PC-9 (cell line): Measurements from ENCODE around the gene SALL4. TPM values are rescaled to one million over a fixed set of nuclear protein-coding genes. Genes with fewer than 3 reads are reported as not detected.
"Not testable (repeated sequence)": the region's sequence is repeated elsewhere in the genome, so short reads cannot be mapped to it uniquely, and the experiment has no call there.

Experiments used
- BruUV-seq: library from RNA; stranded (reverse); fragments of 400-500 nt; replicated peaks from 2 replicates; lab custom pipeline; 2021; lab: Mats Ljungman, UMichigan
- CTCF ChIA-PET: fragments of 300-600 bp; sonication (Branson Sonifier 250); formaldehyde crosslinking; loops from one replicate; lab custom pipeline; 2022; ENCODE audit warnings: antibody characterized with exemption; lab: Charles Lee
- POLR2A ChIA-PET: fragments of 300-600 bp; sonication (Branson Sonifier 250); formaldehyde crosslinking; loops from one replicate; lab custom pipeline; 2022; ENCODE audit warnings: antibody characterized with exemption; ENCODE audit not compliant: unreplicated experiment; lab: Charles Lee
- DNase-seq, 2 experiments: peaks; one replicate each; pipeline versions ENCODE4 v3.0.0 to v3.0.0-alpha.2; 2015 to 2022; ENCODE audit warnings: mixed read lengths in 1 of 2
- H2AFZ ChIP-seq: fragments of 200-600 bp; sonication (generic); 2 replicates; pipeline ENCODE4 v1.8.1; 2017; ENCODE audit warnings: antibody characterized with exemption
- H3F3A ChIP-seq: fragments of 200-600 bp; sonication (generic); 2 replicates; pipeline ENCODE4 v1.8.1; 2017; ENCODE audit warnings: antibody characterized with exemption, mild to moderate bottlenecking, low read depth; ENCODE audit not compliant: insufficient read depth
- H3K27ac ChIP-seq: fragments of 200-600 bp; sonication (generic); 2 replicates; pipeline ENCODE4 v1.6.1; 2016; ENCODE audit warnings: mixed run types
- H3K27me3 ChIP-seq: fragments of 200-600 bp; sonication (generic); 2 replicates; pipeline ENCODE4 v1.6.1; 2016; ENCODE audit warnings: low read depth, mixed run types; ENCODE audit not compliant: insufficient read depth
- H3K36me3 ChIP-seq: fragments of 200-600 bp; sonication (generic); 2 replicates; pipeline ENCODE4 v1.6.1; 2016; ENCODE audit warnings: low read depth, mixed run types
- H3K4me1 ChIP-seq: fragments of 200-600 bp; sonication (generic); replicated peaks from 2 replicates; pipeline ENCODE4 v1.6.1; 2016; ENCODE audit warnings: mixed run types; ENCODE audit not compliant: insufficient read depth
- H3K4me2 ChIP-seq: fragments of 200-600 bp; sonication (generic); 2 replicates; pipeline ENCODE4 v1.6.1; 2017; ENCODE audit warnings: mixed run types
- H3K4me3 ChIP-seq: fragments of 200-600 bp; sonication (generic); 2 replicates; pipeline ENCODE4 v1.6.1; 2016; ENCODE audit warnings: mixed run types
- H3K79me2 ChIP-seq: fragments of 200-600 bp; sonication (generic); 2 replicates; pipeline ENCODE4 v1.6.1; 2017; ENCODE audit warnings: low read depth, mixed run types
- H3K9me2 ChIP-seq: fragments of 200-600 bp; sonication (generic); 2 replicates; pipeline ENCODE4 v1.8.1; 2017; ENCODE audit warnings: mild to moderate bottlenecking; ENCODE audit not compliant: insufficient read depth
- H3K9me3 ChIP-seq: fragments of 200-600 bp; sonication (generic); 2 replicates; pipeline ENCODE4 v1.8.1; 2016; ENCODE audit warnings: low read depth; ENCODE audit not compliant: insufficient read depth
- H4K20me1 ChIP-seq: fragments of 200-600 bp; sonication (generic); 2 replicates; pipeline ENCODE4 v1.8.1; 2017; ENCODE audit not compliant: insufficient read depth
- CTCF ChIP-seq: fragments of 200-600 bp; sonication (generic); conservative IDR thresholded peaks from 2 replicates; pipeline ENCODE4 v1.6.1; 2017; ENCODE audit warnings: mixed run types, antibody characterized with exemption, mild to moderate bottlenecking, moderate library complexity
- EZH2 ChIP-seq: fragments of 200-600 bp; sonication (generic); IDR thresholded peaks from 2 replicates; pipeline ENCODE4 v1.8.0; 2017; ENCODE audit warnings: antibody characterized with exemption, low read depth
- intact Hi-C: fragments of 100-400 bp; cut with micrococcal nuclease; formaldehyde crosslinking; loops from one replicate; pipeline ENCODE4 v1.10.0; 2022; ENCODE audit not compliant: unreplicated experiment
- total RNA-seq: library from RNA; stranded (reverse); gene quantifications from 2 replicates; pipeline ENCODE4 v1.2.3, GENCODE V29; 2021

Gene SALL4
- total RNA-seq, 1 experiment from 2014 or later = 1.6 TPM

GRCh38 chr20:51740838-51741237, 61.5 kb downstream of the SALL4 start:
- TF ChIP-seq CTCF (no peak), EZH2 (no peak)
- H3K36me3 ChIP-seq = no peaks in the 10 kb centered on the region
- no peaks in the 10 kb centered on the region for H3K9me3 ChIP-seq
- H3K79me2 ChIP-seq = peaks cover 30% of the 10 kb centered on the region
- no peaks in the 10 kb centered on the region for H4K20me1 ChIP-seq
- intact Hi-C loops = no loop called here
- POLR2A ChIA-PET = no interaction called here
- H3K4me3 ChIP-seq = no peak overlapping the region
- H2AFZ ChIP-seq = no peak overlapping the region
- H3K9me2 ChIP-seq = no peaks in the 10 kb centered on the region
- no peaks in the 10 kb centered on the region for H3K27me3 ChIP-seq
- H3K27ac ChIP-seq = peak overlapping the region; percentile 95; the same call in 1 of the 2 replicates
- H3F3A ChIP-seq = peaks cover 62% of the 10 kb centered on the region
- DNase-seq = no peak
- no peak overlapping the region for H3K4me2 ChIP-seq
- peaks cover 76% of the 10 kb centered on the region for H3K4me1 ChIP-seq
- CTCF ChIA-PET = no interaction called here
- BruUV-seq = no TSS peak

- H3K27ac ChIP-seq, H2AFZ ChIP-seq, intact Hi-C loops, H3K9me2 ChIP-seq, H3K4me3 ChIP-seq, BruUV-seq, H4K20me1 ChIP-seq, DNase-seq, CTCF ChIA-PET, POLR2A ChIA-PET, H3K27me3 ChIP-seq, H3K36me3 ChIP-seq, H3K9me3 ChIP-seq, H3K4me2 ChIP-seq: not testable (repeated sequence)
- peaks cover 63% of the 10 kb centered on the region for H3F3A ChIP-seq
- peaks cover 25% of the 10 kb centered on the region for H3K79me2 ChIP-seq
- H3K4me1 ChIP-seq = peaks cover 79% of the 10 kb centered on the region
Measured at GRCh38 chr20:51740308-51740707, 62.0 kb downstream of the SALL4 start.

GRCh38 chr20:51739722-51740249, 62.5 kb downstream of the SALL4 start:
- no peak for DNase-seq
- Histone ChIP-seq H4K20me1 (no peaks in the 10 kb centered on the region), H3K27ac (peak overlapping the region; percentile 13; the same call in 1 of the 2 replicates), H3K9me2 (no peaks in the 10 kb centered on the region), H3K4me1 (peaks cover 79% of the 10 kb centered on the region), H3K27me3 (no peaks in the 10 kb centered on the region), H3K9me3 (no peaks in the 10 kb centered on the region), H3K79me2 (peaks cover 21% of the 10 kb centered on the region), H3K4me3 (no peak overlapping the region), H3K36me3 (no peaks in the 10 kb centered on the region), H3K4me2 (no peak overlapping the region), H3F3A (peaks cover 59% of the 10 kb centered on the region), H2AFZ (no peak overlapping the region)
- ChIA-PET POLR2A (no interaction called here), CTCF (interaction anchor here (0.7 kb wide), 1 partner anchor 21 kb away, joined by 8 read pairs; no protein-coding TSS in a partner anchor)
- intact Hi-C loops = no loop called here
- BruUV-seq = no TSS peak
- TF ChIP-seq EZH2 (no peak), CTCF (no peak)
